Stimulated activated CD8-positive, alpha-beta memory T cell treated with anti-CD3 and anti-CD28 coated beads, Interleukin-4, amount 100 ng/mL, for 1 hour (primary cell): ENCODE results near the gene ZG16B.

Experiments
- DNase-seq, 2 donors: peaks; one replicate each; pipeline ENCODE4 v3.0.0-alpha.2; 2020; ENCODE audit warnings: low read depth in 2 of 2, low spot score in 1 of 2

The ZG16B gene, protein sequence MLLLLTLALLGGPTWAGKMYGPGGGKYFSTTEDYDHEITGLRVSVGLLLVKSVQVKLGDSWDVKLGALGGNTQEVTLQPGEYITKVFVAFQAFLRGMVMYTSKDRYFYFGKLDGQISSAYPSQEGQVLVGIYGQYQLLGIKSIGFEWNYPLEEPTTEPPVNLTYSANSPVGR

DNA sequence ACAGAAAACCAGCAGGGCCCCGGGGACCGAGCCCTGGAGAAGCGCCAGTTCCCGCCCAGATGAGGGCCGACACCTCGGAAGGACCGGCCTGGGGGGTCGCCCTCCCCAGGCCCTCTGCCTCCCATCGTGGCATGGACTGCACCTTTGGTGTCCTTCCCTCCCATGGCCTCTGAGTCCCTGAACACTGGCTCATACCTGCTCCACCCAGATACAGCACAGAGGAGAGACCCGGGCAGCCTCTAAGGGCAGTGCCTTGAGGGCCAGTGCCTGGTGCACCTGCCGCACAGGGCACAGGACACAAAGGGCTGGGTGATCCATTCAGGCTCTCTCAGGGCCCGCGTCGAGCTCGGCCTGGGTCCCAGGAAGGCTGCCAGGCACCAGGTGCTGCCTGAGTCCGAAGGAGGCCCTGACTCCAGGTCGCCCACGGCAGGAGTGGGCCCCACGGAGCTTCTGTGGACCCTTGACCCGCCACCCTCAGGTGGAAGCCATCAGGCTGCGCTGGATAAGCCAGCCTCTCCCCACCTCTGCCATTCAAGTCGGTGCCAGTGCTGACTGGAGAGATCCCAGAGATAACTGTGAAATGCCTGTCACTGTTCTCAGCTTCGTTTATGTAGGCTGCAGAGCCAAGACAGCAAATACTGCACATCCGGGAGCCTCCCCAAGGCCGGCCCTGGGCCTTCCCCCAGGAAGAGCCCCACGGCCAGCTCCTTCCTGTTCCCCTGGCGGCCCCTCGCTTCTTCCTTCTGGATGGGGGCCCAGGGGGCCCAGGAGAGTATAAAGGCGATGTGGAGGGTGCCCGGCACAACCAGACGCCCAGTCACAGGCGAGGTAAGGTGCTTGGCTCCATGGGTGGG is at the start of gene ZG16B:
ZG16B (plus strand) TSS at position 803 of the 854 bp plus-strand sequence. CDS start 139 bp downstream, outside the sequence.
- no peak for DNase-seq

DNA sequence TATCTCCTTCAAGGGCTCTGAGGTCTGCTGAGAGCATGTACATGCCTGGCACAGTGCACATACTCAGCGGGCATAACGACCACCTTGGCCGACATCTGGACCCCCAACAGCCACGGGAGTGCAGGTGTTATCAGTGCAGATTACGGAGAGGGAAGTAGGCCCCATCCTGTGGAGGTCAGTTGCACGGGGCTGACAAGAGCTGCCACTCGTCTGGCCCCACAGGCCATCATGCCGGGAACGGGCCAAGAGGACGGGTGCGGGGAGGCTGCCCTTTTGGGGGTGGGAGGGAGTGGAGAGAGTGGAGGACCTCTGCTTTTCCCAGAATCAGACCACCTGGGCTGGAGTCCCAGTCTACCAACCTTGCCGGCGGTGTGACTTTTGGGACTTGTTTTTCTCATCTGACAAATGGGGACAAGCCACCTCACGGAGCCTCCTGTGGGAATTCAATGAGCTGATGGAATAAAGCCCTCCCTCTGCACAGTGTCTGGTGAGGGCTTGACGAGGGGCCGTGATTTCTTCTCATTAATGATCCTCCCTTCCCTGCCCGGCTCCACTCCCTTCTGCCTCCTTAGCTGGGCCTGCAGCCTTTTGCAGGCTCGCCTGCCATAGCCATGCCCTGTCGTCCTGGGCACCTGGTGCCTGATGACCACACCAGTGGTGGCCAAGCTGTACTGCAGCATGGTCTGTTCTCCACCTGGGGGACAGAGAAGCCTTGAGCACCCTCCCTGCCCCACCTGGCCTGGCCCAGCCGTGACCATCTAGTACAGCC is 47.3 kb upstream of the ZG16B start:
- DNase-seq = no peak

DNA sequence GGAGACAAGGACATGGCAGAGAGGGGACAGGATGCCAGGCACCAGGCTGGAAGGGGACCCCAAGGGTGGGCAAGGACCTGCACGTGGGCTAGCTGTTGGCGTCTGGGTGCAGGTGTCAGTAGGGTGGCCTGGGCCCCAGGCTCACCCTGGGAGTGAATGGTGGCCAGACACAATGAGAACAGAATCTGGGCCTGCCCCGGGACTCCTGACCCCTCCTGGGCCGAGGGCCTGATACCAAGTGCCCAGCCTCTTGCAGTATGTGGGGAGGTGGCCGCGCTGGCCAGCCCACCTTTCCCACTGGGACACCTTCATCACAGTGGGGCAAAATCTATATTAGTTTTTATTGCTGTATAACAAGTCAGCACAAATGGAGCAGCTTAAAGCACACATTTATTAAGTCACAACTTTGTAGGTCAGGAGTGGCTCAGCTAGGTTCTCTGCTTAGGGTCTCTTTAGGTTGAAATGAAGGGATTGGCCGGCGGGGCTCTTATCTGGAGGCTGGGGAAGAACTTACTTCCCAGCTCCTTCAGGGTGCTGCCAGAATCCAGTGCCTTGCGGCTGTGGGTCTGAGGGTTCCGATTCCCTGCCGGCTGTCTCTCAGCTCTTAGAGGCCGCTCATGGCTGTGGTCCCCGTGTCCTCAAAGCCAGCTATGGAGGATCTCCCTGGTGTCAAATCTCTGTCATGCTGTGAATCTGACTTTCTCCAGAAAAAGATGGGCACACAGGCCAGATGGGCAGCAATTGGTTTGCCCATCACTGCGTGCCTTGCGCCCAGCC is 46.3 kb upstream of the ZG16B start:
- no peak for DNase-seq

DNA sequence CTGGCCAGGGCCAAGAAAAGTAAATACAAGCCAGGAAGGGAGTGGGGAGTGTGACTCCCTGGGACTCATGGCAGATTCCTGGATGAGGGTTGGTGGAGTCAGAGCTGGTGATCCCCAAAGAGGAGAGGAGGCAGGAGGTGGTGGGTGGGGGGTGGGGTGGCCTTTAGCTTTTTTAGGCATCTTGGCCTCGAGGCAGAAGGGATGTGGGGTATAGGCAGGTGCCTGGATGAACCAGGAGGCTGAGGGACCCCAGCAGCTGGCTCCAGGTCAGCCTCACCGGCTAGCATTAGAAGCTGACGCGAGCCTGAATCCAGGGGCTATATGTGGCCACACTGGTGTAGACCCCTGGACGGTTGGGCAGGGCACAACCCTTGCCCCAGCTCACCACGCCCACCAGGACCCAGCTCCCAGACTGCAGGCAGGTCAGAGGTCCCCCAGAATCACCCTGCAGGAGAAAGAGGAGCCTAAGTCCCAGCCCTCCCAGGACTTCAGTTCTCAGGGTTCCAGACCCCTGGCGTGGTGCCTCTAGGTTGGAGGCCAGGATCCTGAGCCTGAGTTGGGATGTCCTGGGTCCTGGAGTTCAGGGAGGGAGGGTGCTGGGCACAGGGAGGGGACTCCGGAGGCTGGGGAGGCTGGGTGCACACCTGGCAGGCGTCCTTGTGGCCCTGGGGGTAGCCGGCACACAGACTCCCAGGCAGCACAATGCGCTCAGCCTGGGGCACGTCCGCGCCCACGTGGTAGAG is 45.6 kb upstream of the ZG16B start:
- no peak for DNase-seq

DNA sequence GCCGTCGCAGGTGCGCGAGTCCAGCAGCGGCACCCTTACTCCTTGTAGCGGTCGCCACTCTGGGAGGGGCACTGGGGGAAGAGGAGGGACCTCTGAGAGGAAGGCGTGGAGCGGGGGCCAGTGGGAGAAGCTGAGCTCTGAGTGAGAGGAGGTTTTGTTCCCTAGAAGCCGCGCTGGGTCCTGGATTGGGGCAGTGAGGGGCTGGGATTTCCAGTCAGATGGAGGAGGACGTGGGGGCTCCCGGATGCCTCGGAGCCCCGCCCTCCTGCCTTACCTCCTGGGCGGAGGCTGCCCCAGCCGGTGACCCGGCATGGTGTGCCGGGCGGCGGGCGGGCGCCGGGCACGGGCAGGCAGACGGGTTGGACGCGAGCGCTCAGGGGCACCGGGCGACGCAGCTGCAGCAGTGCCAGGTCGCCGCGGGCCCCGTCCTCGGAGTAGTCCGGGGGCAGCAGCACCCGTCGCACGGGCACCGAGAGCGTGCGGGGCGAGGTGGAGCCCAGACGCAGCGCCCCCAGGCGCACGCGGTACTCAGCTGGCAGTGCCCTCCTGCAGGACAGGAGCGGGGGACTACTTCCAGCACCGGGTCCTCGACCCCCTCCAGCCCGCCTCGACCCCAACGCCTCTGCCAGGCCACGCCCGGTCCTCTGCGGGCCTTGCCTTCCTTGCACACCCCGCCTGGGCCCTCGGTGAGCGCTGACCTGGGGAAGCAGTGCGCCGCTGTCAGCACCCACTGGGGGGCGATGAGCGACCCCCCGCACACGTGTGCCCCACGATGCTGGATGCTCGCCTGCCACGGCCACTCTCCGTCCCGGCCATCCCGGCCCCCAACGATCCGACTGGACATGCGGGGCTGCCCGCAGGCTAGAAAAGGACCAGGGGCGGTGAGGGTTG is 44.8 kb upstream of the ZG16B start:
- no peak for DNase-seq

DNA sequence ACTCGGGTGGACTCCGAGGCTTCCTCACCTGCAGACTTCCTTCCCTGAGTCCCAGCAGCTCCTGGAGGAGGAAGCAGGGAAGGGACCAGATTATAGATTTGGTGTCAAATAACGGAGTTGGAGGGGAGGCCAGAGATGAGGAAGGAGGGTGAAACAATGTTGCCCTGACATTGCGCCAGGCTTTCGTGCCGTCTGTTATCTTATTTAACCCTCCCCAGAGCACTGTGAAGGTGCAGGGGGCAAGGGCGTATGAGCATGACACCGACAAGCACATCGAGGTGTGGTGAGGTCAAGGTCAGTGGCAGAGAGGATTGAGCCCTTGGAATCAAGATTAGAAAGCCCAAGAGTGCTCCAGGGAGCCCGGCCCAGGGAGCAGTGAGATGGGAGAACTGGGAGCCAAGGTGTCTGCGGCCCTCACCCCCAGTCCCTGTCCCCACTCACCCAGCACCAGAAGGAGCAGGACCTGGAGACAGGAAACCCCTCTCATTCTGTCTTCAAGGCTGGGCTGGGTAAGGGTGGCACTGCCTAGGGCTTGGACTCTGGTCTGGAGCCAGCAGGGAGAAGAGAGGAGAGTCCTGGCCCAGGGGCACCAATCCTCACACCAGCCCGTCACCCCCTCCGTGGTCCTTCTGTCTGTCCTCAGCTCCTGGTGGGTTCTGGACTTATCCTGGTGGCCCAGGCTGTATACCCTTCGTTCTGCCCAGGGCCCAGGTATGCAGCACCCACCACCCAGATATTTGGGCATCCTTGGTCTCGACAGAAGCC is 43.9 kb upstream of the ZG16B start:
- DNase-seq = no peak

DNA sequence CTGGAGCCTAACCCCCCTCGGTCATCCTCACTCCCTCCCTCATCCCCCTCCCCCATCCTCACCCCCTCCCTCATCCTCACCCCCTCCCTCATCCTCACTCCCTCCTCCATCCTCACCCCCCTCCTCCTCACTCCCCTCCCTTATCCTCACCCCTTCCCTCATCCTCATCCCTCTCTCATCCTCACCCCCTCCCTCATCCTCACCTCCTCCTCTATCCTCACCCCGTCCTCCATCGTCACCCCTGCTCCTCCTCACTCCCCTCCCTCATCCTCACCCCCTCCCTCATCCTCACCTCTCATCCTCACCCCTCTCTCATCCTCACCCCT is 43.3 kb upstream of the ZG16B start:
- DNase-seq = no peak

DNA sequence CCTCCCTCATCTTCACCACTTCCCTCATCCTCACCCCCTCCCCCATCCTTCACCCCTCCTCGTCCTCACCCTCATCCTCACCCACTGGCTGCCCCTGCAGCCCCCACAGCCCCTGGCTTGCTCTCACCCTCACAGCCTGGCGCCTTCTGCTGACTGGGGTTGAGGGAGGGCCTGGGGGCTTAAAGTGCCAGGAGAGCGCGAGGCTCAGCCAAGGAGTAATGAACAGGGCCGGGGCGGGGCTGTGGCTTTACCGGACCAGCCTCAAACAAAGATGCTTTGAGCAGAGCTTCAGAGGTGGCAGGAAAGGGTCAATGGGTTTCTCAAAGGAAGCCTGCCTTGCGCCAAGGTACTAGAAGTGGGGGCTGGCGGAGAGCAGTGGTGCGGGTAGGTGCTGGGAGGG is 42.7 kb upstream of the ZG16B start, which contains the start of gene PRSS33:
PRSS33 (minus strand) TSS at position 155 of the 400 bp plus-strand sequence. CDS start 1,013 bp downstream, outside the sequence.
- DNase-seq = no peak

DNA sequence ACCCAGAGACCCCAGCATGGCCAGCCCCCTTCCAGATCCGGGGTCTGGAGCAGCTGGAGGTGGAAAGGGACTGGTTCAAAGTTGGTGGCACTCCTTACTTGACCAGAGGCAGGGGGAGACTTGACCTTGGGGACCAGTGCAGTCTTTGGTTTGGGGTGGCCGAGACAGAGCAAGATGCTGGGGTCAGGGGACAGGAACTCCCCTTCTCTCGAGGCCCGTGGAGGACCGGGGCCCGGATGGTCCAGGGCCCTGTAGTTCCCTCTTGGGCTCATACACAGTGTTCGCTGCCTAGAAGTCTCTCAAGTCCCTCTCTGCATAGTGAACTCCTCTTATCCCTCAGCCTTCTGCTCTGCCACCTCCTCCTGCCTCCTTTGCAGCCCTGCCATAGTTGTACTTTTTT is 42.1 kb upstream of the ZG16B start:
- no peak for DNase-seq

DNA sequence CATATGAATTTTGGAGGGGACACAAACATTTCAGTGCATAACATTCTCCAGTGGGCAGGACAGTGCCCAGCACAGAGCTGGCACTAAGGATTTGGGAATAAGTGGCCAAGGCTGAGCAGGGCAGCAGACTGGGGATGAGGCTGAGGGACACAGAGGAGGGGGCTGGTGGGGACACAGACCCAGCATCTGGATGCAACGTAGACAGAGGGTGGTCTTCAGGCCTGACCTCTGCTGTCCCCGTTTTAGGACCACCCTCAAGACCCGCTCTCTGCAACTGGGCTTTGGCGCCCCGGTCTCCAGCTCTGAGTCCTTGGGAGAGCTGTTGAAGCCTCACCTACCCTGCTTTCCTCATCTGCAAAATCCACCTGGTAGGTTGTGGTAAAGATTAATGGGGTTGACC is 39.5 kb upstream of the ZG16B start:
- no peak for DNase-seq

DNA sequence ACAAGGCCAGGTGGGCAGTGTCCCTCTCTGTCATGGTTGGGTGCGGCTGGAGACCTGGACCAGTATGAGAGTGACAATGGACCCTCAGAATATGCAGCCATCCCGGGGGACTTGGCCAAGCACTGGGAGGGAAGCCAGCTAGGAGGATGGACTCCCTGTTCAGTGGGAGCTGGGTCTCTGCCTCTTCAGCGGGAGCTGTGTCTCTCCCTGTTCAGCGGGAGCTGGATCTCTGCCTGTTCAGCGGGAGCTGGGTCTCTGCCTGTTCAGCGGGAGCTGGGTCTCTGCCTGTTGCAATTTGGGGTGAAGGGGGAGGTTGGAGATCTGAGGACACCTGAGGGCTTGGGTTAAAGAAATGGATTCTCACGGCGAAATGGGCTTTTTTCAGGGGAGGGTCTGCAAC is 38.9 kb upstream of the ZG16B start:
- no peak for DNase-seq

DNA sequence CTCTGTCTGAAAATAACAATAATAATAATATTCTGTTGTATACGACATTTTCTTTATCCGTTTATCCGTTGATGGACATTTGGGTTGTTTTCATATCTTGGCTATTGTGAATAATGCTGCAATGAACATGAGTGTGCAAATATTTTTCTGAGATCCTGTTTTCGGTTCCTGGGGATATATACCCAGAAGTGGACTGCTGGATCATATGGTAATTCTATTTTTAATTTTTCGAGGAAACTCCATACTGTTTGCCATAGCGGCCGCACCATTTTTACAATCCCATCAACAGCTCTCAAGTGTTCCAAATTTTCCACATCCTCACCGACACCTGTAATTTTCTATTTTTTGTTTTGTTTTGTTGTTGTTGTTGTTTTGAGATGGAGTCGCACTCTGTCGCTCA is 37.2 kb upstream of the ZG16B start:
- DNase-seq = no peak

DNA sequence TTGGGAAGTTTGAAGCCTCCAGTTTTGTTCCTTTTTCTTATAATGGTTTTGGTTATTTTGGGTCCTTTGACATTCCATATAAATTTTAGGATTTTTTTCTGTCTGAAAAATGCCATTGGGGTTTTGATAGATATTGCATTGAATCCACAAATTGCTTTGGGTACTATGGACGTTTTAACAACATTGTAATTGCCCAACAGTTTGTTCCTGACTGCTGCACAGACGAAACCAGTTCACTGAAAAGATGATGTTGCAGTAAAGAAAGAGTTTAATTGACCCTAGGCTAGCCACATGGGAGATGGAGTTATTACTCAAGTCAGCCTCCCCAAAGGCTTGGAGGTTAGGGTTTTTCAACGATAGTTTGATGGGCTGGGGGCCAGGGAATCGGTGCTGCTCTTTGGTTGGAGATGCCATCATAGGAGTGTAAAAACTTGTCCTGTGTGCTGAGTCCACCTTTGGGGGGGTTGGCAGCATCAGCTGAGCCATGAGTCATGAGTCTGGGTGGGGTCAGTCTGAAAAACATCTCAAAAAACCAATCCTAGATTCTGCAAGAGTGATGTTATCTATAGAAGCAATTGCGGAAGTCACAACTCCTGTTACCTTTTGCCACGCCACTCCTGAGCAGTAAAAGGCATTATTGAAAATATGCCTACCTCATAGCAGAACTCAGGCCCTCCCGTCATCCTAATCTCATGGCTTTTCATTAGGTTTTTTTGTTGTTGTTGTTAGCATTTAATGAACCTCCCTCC is 34.5 kb upstream of the ZG16B start:
- no peak for DNase-seq

DNA sequence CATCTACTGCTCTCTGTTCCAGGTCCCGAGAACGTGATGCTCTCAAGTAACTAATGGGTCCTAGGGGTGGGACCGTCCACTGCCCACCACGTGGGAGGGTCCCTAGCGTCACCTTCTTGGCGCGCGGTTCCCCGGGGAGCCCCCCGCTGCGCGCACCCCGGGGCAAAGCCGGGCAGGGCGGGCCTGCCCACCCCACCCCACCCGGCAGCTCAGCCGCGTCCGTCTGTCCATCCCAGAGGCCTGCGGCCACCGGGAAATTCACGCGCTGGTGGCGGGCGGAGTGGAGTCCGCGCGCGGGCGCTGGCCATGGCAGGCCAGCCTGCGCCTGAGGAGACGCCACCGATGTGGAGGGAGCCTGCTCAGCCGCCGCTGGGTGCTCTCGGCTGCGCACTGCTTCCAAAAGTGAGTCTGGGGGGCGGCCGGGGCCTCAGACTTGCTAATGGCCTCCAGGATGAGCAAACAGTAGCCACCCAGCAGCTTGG is 31.3 kb upstream of the ZG16B start:
- no peak for DNase-seq

DNA sequence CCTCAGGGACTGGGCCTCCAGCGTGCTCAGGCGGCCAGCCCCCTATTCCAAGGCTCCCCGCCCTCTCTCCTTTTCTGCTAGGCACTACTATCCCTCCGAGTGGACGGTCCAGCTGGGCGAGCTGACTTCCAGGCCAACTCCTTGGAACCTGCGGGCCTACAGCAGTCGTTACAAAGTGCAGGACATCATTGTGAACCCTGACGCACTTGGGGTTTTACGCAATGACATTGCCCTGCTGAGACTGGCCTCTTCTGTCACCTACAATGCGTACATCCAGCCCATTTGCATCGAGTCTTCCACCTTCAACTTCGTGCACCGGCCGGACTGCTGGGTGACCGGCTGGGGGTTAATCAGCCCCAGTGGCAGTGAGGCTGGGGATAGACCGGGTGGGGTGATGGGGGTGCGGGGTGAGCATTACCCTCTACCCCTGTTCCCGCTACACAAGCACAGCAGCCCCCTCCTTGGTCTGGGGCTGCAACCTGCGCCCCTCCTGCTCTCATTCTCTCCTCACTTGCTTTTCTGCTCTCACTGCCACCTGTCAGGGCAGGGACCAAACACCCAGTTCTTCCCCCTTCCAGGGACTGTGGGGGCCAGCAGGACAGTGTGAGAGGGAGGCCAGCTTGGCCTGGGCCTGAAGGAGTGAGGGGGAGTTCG is 30.8 kb upstream of the ZG16B start:
- no peak for DNase-seq

DNA sequence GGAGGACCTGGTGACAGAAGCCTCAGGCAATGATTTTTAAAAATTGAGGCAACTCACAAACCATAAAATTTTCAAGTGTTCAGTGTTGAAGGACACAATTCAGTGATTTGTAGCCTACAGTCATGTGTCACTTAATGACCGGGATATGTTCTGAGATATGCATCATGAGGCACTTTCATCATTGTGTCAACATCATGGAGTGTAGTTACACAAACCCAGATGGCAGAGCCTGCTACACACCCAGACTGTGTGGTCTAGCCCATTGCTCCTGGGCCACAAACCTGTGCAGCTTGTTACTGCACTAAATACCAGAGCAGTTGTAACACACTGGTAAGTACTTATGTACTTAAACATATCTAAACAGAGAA is 30.3 kb upstream of the ZG16B start:
- DNase-seq = no peak

DNA sequence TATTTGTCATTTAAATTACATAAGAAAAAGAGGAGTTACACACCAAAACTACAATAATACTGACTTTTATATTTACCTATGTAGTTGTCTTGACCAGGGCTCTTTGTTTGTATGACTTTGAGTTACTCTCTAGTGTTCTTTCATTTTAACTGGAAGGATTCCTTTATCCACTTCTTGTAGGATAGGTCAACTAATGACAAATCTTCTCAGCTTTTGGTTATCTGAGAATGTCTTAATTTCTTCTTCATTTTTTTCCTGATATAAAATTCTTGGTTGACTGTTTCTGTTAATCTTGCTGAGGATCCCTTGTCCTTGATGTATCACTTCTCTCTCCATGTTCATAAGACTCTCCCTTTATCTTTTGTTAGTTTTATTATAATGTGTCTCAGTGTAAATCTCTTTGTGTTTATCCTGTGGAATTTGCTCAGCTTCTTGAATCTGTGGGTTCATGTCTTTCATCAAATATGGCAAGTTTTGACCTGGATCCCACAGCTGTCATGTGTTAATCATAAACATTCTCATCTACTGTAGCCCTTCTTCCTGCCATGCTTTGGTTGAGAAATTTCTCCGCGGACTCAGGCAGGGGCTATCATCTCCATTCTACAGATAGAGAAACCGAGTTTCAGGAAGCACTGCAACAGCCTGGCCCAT is 26.4 kb upstream of the ZG16B start:
- no peak for DNase-seq
